GM12875 (cell line): Measurements from ENCODE around the gene MYO3B.

Source experiments
- H3K4me3 ChIP-seq: one replicate; pipeline ENCODE4 v1.5.1; 2011; ENCODE audit warnings: low read depth, low read length, control low read depth
- TF ChIP-seq, protein P1 (sequence below): IDR thresholded peaks from 2 replicates; pipeline ENCODE4 v1.5.1; 2011; ENCODE audit warnings: low read depth, mild to moderate bottlenecking, control low read depth, inconsistent platforms, low read length, moderate library complexity, borderline replicate concordance; ENCODE audit not compliant: insufficient read depth

Gene MYO3B

DNA sequence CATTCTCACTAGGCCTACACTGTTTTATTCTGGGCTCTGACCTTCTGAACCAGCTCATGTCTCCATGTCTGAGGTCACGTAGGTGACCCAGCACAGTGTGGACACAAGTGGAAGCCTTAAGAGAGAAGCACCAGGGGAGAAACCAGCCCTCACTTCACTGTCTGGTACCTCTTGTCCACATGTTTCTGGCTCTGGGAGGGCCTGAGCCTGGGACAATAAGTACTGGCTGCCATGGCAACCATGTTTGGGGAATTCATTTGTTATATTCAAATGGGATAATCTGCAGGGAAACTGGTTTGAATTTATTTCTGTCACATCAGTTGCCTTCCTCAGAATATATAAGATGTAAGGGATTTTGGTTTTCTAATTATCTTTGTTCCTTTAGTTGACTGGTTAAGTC, 23.3 kb downstream of the MYO3B start:
- TF ChIP-seq, protein P1, sequence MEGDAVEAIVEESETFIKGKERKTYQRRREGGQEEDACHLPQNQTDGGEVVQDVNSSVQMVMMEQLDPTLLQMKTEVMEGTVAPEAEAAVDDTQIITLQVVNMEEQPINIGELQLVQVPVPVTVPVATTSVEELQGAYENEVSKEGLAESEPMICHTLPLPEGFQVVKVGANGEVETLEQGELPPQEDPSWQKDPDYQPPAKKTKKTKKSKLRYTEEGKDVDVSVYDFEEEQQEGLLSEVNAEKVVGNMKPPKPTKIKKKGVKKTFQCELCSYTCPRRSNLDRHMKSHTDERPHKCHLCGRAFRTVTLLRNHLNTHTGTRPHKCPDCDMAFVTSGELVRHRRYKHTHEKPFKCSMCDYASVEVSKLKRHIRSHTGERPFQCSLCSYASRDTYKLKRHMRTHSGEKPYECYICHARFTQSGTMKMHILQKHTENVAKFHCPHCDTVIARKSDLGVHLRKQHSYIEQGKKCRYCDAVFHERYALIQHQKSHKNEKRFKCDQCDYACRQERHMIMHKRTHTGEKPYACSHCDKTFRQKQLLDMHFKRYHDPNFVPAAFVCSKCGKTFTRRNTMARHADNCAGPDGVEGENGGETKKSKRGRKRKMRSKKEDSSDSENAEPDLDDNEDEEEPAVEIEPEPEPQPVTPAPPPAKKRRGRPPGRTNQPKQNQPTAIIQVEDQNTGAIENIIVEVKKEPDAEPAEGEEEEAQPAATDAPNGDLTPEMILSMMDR: no peak
- H3K4me3 ChIP-seq: no peak overlapping the region

DNA sequence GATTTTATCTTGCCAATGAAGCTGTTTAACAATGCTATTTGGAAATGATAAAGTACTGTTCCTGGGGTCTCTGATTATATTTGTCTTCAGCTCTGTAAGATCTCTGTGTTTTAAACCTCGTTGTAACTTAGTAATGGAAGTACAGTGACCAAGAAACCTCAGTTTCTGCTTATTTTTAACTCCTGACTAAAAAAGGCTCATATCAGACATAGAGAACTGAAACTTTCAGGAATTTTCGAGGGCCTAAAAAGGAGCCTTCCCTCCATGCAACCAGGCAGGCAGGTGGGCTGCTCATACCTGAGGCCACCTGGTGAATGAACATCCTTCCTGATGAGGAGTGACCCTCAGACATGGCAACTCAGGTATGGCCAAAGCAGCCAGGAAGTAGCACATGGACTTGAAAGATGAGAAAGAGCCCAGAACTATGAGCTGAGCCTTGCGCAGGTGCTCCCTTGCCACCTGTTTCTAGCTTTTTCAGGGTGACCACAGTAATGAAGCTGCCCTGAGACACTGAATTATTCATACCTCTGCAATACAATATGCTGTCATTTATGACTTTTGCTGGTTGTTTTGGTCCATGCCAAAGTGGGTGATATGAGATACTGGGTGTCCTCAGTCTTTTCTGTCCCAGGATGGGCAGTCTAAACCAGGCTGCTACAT, 23.9 kb downstream of the MYO3B start:
- TF ChIP-seq, protein P1: no peak
- H3K4me3 ChIP-seq: no peak overlapping the region

DNA sequence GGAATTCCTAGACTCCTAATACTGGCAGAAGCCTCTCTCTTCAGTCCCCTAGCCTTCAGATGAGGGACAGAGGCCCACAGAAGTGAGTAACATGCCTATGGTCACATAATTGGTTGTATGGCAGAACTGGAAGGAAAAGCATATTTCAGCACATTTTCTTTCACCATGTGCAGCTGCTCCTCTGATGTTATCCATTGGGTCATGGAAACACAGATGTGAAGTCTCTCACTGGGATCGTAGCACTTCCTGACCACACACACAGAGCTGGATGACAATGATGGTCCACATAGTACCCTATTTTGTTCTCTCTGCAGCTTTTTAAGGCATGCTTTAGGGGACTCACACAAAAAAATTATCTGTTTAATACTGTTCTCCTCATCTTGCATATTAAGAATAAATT, 24.5 kb downstream of the MYO3B start:
- no peak overlapping the region for H3K4me3 ChIP-seq
- TF ChIP-seq, protein P1: no peak

DNA sequence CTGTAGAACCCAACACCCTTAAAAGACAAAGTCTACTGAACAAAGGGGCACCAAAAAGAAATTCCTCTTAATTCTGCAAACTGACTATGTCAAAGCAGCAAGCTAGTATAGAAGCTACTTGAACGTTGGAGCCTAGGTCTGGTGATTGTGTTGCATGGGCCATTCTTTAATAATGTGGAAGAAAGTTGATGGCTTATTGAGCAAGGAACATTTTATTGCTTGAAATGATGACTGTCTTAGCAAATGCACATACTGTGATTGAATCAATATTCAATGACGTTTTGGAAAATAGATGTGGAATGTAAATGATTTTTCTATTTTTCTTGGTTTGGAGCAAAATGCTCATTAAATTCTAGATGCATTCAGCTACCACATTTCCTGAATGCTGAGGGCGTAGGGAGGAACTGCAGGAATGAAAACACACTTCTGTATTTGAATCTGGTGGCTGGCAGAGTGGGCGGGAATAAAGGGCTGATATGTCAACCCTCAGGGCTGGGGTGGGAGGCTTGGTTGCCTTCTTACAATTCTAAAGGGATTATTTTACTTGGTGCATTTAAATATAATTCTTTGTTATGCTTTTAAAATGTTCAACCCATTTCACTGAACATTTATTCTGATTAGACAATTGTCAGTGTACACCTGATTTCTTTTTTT, 26.5 kb downstream of the MYO3B start:
- H3K4me3 ChIP-seq: no peak overlapping the region
- TF ChIP-seq, protein P1: no peak

DNA sequence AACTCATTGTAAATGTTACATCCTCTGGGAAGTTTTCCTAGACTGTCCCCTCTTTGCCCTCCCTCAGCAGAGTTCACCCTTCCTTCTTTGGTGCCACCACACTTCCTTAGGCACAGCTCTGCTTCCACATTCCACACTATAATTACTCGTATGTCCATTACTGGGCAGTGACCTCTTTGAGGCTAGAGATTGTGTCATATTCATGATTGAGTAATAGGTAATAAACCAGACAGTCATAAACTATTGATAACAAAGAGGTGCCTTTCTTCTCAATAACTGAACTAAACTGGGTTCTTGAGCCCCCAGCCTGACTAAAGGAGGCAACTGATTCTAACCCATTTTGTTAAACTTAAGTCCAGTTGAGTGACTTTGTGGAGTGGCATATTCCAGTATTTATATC, 28.3 kb downstream of the MYO3B start:
- no peak overlapping the region for H3K4me3 ChIP-seq
- TF ChIP-seq, protein P1: no peak

DNA sequence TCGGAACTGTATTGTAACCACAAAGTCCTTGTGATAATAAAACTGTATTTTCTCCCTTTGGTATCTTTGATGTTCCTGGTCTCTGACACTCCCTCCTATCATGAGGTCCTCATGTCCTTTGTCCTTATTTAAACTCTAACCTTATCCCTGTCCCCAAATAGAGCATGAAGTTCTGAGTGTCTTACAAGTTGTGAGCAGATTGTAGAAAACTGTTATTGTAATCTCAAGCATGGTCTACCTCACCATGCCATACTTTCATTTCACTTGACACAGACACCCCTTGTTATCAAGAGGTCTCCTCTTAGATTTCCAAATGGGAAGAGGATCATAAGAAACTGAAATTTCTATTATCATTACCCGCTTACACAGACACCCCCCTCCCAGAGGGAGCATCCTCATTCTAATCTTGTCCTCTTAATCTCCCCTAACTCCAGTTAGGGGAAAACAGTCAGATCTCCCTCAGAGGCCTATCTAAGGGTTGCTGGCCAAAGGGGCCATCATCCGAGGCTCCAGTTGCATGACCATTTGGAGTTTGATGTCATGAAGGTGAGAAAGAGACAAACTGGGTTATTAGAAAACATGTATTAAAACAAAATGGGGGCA, 29.0 kb downstream of the MYO3B start:
- TF ChIP-seq, protein P1: no peak
- no peak overlapping the region for H3K4me3 ChIP-seq

DNA sequence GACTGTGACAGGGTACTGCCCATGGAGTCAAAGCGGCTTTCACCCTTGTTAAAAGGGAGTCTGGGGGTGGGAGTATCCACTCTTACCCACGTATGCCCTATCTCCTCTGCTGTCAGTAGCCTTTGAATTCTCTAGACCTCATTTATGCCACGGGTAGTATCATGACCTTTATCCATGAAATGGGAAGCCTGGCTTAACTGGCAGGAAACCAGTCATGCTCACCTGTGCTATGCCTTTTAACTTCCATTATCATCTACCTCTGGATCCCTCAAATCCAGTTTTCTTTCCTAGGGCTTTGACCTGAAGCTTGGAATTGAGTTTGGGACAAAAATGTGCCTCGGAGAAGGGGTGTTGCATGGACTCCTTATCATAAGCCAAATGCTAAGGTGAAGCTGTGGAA, 30.0 kb downstream of the MYO3B start:
- TF ChIP-seq, protein P1: no peak
- no peak overlapping the region for H3K4me3 ChIP-seq
